ENCODE data around the gene IL20RB. TPM values are rescaled to one million over a fixed set of nuclear protein-coding genes. Genes with fewer than 3 reads are reported as not detected.

The IL20RB gene
- total and polyA plus RNA-seq, 2 of the 13 experiments (the other 11 are each of a cell fraction or from before 2014, with no cell fraction given), result 0.22 to 0.32 TPM

DNA sequence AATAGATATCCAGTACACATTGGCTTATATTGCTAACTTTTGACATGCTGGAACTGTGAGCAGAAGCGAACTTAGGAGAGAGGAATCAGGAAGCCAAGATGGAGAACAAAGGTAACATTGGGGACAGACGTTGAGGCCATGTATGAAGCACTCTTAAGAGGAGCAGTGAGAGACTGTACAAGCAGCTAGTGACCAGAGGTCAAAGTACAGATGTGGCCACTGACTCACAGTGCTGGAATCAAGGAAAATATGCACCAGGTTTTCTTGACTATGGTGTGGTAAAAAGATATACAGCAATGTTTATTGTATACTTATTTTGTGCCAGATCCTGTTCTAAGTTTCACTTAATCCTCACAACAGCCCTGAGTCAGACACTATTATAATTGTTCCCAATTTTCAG, 2.0 kb upstream of the IL20RB start (continued):
- TF ChIP-seq ZNF557 (CRISPR knock-in tag; IDR thresholded peaks at IDR 0.05), result no peak
- TF ChIP-seq CHCHD3 (CRISPR knock-in tag; IDR thresholded peaks at IDR 0.05), result no peak
- TF ChIP-seq, protein P1, sequence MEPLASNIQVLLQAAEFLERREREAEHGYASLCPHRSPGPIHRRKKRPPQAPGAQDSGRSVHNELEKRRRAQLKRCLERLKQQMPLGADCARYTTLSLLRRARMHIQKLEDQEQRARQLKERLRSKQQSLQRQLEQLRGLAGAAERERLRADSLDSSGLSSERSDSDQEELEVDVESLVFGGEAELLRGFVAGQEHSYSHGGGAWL (CRISPR knock-in tag; IDR thresholded peaks at IDR 0.05), result no peak
- TF ChIP-seq ZNF746 (CRISPR knock-in tag; IDR thresholded peaks at IDR 0.05), result no peak
- TF ChIP-seq, protein P2, sequence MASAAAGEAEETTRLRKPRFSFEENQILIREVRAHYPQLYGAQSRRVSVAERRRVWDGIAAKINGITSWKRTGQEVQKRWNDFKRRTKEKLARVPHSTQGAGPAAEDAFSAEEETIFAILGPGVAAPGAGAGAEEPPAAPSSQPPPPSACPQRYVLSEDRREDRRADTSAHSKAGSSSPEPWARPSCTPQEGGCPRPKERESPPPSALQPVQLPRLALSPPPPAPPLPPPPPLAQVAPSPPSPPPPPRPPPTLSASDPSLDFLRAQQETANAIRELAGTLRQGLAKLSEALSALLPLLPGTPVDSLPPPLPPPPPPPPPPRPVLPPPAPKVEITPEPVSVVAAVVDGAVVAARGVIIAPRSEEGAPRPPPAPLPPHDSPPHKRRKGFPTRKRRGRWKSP (CRISPR knock-in tag; IDR thresholded peaks at IDR 0.05), result no peak
- TF ChIP-seq, protein P3, sequence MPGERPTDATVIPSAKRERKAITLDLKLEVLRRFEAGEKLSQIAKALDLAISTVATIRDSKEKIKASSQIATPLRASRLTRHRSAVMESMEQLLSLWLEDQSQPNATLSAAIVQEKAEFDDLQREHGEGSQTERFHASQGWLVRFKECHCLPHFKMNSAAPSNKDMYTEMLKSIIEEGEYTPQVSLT (CRISPR knock-in tag; IDR thresholded peaks at IDR 0.05; ENCODE audit: borderline replicate concordance, low read depth), result no peak
- TF ChIP-seq HCFC1 (IDR thresholded peaks at IDR 0.05; ENCODE audit: low read depth, low read length), result no peak
- no peak for TF ChIP-seq RELA (CRISPR knock-in tag; IDR thresholded peaks at IDR 0.05)
- TF ChIP-seq PATZ1 (CRISPR knock-in tag; IDR thresholded peaks at IDR 0.05), result no peak
- no peak for TF ChIP-seq PRDM15 (CRISPR knock-in tag; IDR thresholded peaks at IDR 0.05)
- TF ChIP-seq, protein P4, sequence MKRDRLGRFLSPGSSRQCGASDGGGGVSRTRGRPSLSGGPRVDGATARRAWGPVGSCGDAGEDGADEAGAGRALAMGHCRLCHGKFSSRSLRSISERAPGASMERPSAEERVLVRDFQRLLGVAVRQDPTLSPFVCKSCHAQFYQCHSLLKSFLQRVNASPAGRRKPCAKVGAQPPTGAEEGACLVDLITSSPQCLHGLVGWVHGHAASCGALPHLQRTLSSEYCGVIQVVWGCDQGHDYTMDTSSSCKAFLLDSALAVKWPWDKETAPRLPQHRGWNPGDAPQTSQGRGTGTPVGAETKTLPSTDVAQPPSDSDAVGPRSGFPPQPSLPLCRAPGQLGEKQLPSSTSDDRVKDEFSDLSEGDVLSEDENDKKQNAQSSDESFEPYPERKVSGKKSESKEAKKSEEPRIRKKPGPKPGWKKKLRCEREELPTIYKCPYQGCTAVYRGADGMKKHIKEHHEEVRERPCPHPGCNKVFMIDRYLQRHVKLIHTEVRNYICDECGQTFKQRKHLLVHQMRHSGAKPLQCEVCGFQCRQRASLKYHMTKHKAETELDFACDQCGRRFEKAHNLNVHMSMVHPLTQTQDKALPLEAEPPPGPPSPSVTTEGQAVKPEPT (CRISPR knock-in tag; IDR thresholded peaks at IDR 0.05; ENCODE audit: low read depth), result no peak
- TF ChIP-seq ZNF7 (CRISPR knock-in tag; IDR thresholded peaks at IDR 0.05), result no peak
- TF ChIP-seq MAFG (CRISPR knock-in tag; IDR thresholded peaks at IDR 0.05), result no peak
- no peak for TF ChIP-seq ZNF232 (CRISPR knock-in tag; IDR thresholded peaks at IDR 0.05; ENCODE audit: borderline replicate concordance)
- no peak for TF ChIP-seq ZEB1 (IDR thresholded peaks at IDR 0.05; ENCODE audit: insufficient replicate concordance, low read depth)
- TF ChIP-seq ZSCAN20 (CRISPR knock-in tag; IDR thresholded peaks at IDR 0.05; ENCODE audit: borderline replicate concordance), result no peak
- no peak for TF ChIP-seq NR2F6 (IDR thresholded peaks at IDR 0.05)
- 0 out of 2 replicates have a peak, but pooled peaks have one; percentile 22 for TF ChIP-seq NR2F6 (CRISPR knock-in tag; IDR thresholded peaks at IDR 0.05)
- TF ChIP-seq POLR2AphosphoS2 (IDR thresholded peaks at IDR 0.05; ENCODE audit: low read depth, low read length), result no peak
- TF ChIP-seq ZMYM4 (CRISPR knock-in tag; IDR thresholded peaks at IDR 0.05), result 0 out of 2 replicates have a peak, but pooled peaks have one; percentile 20
- TF ChIP-seq ZNF326 (CRISPR knock-in tag; IDR thresholded peaks at IDR 0.05; ENCODE audit: borderline replicate concordance), result no peak
- TF ChIP-seq RBAK (CRISPR knock-in tag; IDR thresholded peaks at IDR 0.05), result no peak
- TF ChIP-seq SRSF4 (IDR thresholded peaks at IDR 0.05; ENCODE audit: low read depth, low read length, poor library complexity, severe bottlenecking), result no peak

Data from HepG2 (cell line).